WERI-Rb-1 (cell line): ENCODE data around the gene TRAPPC2.

Experiments used
- DNase-seq: peaks from one replicate; pipeline ENCODE4 v3.0.0-alpha.2; 2020
- H3K27ac ChIP-seq: fragments of 250-450 bp; sonication (Bioruptor Pico); 2 replicates; pipeline ENCODE4 v1.5.1; 2020; ENCODE audit warnings: mild to moderate bottlenecking, moderate library complexity
- H3K27me3 ChIP-seq: fragments of 250-450 bp; sonication (Bioruptor Pico); 2 replicates; pipeline ENCODE4 v1.5.1; 2021; ENCODE audit warnings: mild to moderate bottlenecking, low read depth, moderate library complexity; ENCODE audit not compliant: insufficient read depth, severe bottlenecking
- H3K36me3 ChIP-seq: fragments of 250-450 bp; sonication (Bioruptor Pico); 2 replicates; pipeline ENCODE4 v1.5.1; 2020; ENCODE audit warnings: mild to moderate bottlenecking, moderate library complexity
- H3K4me3 ChIP-seq: 2 replicates; pipeline ENCODE4 v1.5.1; 2011; ENCODE audit warnings: low read depth, mild to moderate bottlenecking, control low read depth, low read length
- H3K9me3 ChIP-seq: fragments of 250-450 bp; sonication (Bioruptor Pico); 2 replicates; pipeline ENCODE4 v1.5.1; 2021; ENCODE audit warnings: mild to moderate bottlenecking, moderate library complexity; ENCODE audit not compliant: severe bottlenecking
- TF ChIP-seq, protein P1 (sequence below): IDR thresholded peaks from 2 replicates; pipeline ENCODE4 v1.5.1; 2011; ENCODE audit warnings: low read depth, mild to moderate bottlenecking, control low read depth, inconsistent platforms, low read length

The TRAPPC2 gene

DNA sequence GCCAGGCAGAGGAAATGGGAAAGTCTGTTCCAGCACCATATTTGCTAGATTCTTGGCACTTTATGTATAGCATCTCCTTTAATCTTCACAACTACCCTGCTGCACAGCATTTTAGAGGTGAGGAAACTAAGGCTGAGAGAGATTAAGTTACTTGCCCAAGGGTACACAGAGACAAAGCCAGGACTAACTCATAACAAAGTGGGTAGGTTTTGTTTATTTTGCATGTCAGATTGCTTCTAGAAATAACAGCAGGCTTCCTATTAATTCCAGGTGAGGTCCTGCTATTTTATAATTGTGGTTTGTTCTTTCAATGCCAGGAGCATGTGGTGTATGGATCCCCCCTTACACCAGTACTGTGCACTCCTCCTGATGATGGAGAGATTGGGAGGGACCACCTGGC, 66.5 kb downstream of the TRAPPC2 start:
- TF ChIP-seq, protein P1, sequence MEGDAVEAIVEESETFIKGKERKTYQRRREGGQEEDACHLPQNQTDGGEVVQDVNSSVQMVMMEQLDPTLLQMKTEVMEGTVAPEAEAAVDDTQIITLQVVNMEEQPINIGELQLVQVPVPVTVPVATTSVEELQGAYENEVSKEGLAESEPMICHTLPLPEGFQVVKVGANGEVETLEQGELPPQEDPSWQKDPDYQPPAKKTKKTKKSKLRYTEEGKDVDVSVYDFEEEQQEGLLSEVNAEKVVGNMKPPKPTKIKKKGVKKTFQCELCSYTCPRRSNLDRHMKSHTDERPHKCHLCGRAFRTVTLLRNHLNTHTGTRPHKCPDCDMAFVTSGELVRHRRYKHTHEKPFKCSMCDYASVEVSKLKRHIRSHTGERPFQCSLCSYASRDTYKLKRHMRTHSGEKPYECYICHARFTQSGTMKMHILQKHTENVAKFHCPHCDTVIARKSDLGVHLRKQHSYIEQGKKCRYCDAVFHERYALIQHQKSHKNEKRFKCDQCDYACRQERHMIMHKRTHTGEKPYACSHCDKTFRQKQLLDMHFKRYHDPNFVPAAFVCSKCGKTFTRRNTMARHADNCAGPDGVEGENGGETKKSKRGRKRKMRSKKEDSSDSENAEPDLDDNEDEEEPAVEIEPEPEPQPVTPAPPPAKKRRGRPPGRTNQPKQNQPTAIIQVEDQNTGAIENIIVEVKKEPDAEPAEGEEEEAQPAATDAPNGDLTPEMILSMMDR = no peak
- DNase-seq = no peak
- Histone ChIP-seq H3K4me3 (no peak overlapping the region), H3K36me3 (peaks cover 2% of the 10 kb centered on the region; the same call in 1 of the 2 replicates), H3K9me3 (no peaks in the 10 kb centered on the region), H3K27ac (no peak overlapping the region), H3K27me3 (no peaks in the 10 kb centered on the region)

DNA sequence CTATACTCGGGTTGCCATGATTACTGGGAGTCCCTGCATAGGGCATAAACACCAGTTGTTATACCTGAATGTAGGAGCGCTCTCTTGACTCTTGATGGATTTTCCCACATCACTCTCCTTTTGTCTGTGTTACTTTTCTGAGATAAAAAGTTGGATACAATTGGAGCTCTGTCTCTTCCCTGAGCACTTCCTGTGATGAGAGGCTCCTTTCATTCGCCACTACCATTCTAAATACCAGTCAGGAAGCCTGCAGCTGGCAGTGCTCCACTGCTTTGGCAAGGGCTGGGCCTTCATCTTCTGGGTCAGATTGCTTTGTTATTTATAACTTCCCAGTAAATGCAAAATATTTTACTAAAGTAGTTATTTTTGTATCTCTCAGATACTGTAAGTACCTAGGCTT, 67.6 kb downstream of the TRAPPC2 start:
- no peaks in the 10 kb centered on the region for H3K9me3 ChIP-seq
- H3K36me3 ChIP-seq = peaks cover 2% of the 10 kb centered on the region; the same call in 1 of the 2 replicates
- no peaks in the 10 kb centered on the region for H3K27me3 ChIP-seq
- no peak overlapping the region for H3K4me3 ChIP-seq
- H3K27ac ChIP-seq = no peak overlapping the region
- TF ChIP-seq, protein P1 = no peak
- no peak for DNase-seq

DNA sequence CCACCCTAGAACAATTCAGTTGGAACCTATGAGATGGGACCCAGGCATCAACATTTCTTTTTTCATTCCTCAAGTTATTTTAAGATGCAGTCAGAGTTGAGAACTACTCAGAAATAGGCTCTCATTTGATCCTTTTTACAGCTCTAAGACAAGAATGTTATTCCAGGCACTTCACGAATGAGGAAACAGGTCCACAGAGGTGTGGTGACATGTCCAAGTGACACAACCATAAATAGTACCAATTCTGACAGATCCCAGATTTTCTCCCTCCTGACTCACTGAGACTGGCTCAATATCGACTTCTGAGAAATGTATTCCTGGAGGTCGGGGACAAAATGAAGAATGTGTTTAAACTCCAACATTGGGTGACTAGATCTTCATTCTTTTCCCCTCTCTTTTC, 70.4 kb downstream of the TRAPPC2 start:
- DNase-seq = no peak
- H3K27me3 ChIP-seq = no peaks in the 10 kb centered on the region
- TF ChIP-seq, protein P1 = no peak

DNA sequence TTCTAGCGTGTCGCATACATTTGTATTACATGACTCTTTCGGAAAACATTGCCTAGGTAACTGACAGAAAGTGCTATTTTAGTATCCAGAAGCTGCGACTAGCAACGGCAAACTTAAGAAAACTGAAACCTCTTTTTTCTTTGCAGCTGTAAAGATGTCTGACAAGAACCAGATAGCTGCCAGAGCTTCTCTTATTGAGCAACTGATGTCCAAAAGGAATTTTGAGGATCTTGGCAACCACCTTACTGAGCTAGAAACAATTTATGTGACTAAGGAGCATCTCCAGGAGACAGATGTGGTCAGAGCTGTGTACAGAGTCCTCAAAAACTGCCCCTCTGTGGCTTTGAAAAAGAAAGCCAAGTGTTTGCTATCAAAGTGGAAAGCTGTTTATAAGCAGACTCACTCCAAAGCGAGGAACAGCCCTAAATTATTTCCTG, 72.0 kb downstream of the TRAPPC2 start:
- Histone ChIP-seq H3K27ac (no peak overlapping the region), H3K36me3 (peaks cover 2% of the 10 kb centered on the region; the same call in 1 of the 2 replicates), H3K27me3 (no peaks in the 10 kb centered on the region), H3K9me3 (no peaks in the 10 kb centered on the region), H3K4me3 (no peak overlapping the region)
- DNase-seq = no peak
- TF ChIP-seq, protein P1 = no peak

More for the DNA sequence above, 70.4 kb downstream of the TRAPPC2 start:
- no peak overlapping the region for H3K4me3 ChIP-seq
- H3K27ac ChIP-seq = no peak overlapping the region
- no peaks in the 10 kb centered on the region for H3K9me3 ChIP-seq
- H3K36me3 ChIP-seq = peaks cover 2% of the 10 kb centered on the region; the same call in 1 of the 2 replicates
